HEK293T (cell line): ENCODE results near the gene ARHGDIB.

Source experiments
- ARNT ChIP-seq: fragments of 450-650 bp; IDR thresholded peaks from 2 replicates; pipeline ENCODE4 v1.6.1; 2017; ENCODE audit warnings: mild to moderate bottlenecking
- BHLHE40 ChIP-seq: fragments of 450-650 bp; IDR thresholded peaks from 2 replicates; pipeline ENCODE4 v1.6.1; 2016; ENCODE audit warnings: mild to moderate bottlenecking, moderate library complexity, borderline replicate concordance
- CTBP1 ChIP-seq: fragments of 450-650 bp; IDR thresholded peaks from 2 replicates; pipeline ENCODE4 v1.6.1; 2016; ENCODE audit warnings: borderline replicate concordance
- ELF4 ChIP-seq: fragments of 450-650 bp; IDR thresholded peaks from 2 replicates; pipeline ENCODE4 v1.6.1; 2017; ENCODE audit warnings: antibody characterized with exemption
- FOXA1 ChIP-seq: fragments of 450-650 bp; IDR thresholded peaks from 2 replicates; pipeline ENCODE4 v1.6.1; 2016; ENCODE audit warnings: mild to moderate bottlenecking
- FOXK2 ChIP-seq: fragments of 450-650 bp; IDR thresholded peaks from 2 replicates; pipeline ENCODE4 v1.6.1; 2016; ENCODE audit warnings: mild to moderate bottlenecking
- FOXM1 ChIP-seq: fragments of 450-650 bp; IDR thresholded peaks from 2 replicates; pipeline ENCODE4 v1.6.1; 2017; ENCODE audit warnings: mild to moderate bottlenecking, borderline replicate concordance
- HDGF ChIP-seq: fragments of 450-650 bp; IDR thresholded peaks from 2 replicates; pipeline ENCODE4 v1.6.1; 2017; ENCODE audit warnings: antibody characterized with exemption, borderline replicate concordance
- LEF1 ChIP-seq: fragments of 450-650 bp; IDR thresholded peaks from 2 replicates; pipeline ENCODE4 v1.6.1; 2017; ENCODE audit warnings: mild to moderate bottlenecking, borderline replicate concordance
- SP1 ChIP-seq: fragments of 450-650 bp; IDR thresholded peaks from 2 replicates; pipeline ENCODE4 v1.6.1; 2017
- SUZ12 ChIP-seq: fragments of 450-650 bp; IDR thresholded peaks from 2 replicates; pipeline ENCODE4 v1.6.1; 2016; ENCODE audit warnings: mild to moderate bottlenecking
- TARDBP ChIP-seq: fragments of 450-650 bp; IDR thresholded peaks from 2 replicates; pipeline ENCODE4 v1.6.1; 2016
- ZNF384 ChIP-seq: fragments of 450-650 bp; IDR thresholded peaks from 2 replicates; pipeline ENCODE4 v1.6.1; 2016

DNA sequence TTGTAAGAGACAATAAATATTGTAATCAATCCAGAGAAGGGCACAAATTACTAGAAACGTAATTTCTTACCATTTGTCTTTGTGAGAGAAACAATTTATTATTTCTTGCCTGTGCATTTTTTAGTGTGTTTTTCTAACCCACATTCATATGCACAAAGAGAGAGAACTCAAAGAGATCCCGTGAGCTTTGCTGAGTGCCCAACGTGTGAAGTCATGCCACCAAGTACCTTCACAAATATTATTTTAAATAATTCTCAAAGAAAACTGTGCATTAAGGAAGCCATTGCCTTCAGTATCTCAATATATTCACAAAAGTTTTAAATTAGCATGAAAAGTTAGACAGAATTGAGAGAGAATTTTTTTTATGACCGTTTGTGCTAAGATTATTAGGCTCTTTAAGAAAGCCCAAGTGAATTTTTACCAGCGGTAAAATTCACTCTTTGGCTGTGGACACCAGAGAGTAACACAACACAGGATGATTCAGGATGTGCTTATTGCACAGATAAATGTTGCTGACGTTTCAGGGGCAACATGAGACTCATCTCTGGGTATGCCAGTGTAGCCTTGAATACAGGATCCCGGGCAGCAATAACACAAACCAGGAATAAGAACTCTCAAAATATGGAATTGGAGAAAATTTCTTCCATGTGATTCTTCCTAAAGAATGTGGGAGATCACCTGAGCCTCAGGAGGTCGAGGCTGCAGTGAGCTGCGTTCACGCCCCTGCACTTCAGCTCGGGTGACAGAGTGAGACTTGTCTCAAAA lies 2.9 kb downstream of the ARHGDIB start:
- TF ChIP-seq ZNF384, result no peak
- TF ChIP-seq SP1, result no peak
- no peak for TF ChIP-seq FOXA1
- TF ChIP-seq BHLHE40, result no peak
- no peak for TF ChIP-seq FOXK2
- no peak for TF ChIP-seq HDGF
- no peak for TF ChIP-seq ELF4
- no peak for TF ChIP-seq FOXM1
- TF ChIP-seq CTBP1, result no peak
- no peak for TF ChIP-seq TARDBP
- TF ChIP-seq LEF1, result no peak
- no peak for TF ChIP-seq SUZ12
- no peak for TF ChIP-seq ARNT
